HG03060 (cell line): ENCODE results near the gene NSFL1C.

Experiments
- ATAC-seq: cut with Tn5 transposase; IDR thresholded peaks from one replicate; pipeline ENCODE4 v1.9.1; 2021; ENCODE audit warnings: low read depth, moderate number of reproducible peaks; ENCODE audit not compliant: unreplicated experiment

NSFL1C gene

GRCh38 chr20:1486566-1486965, 19.9 kb upstream of the NSFL1C start:
- no peak for ATAC-seq

- ATAC-seq = no peak
Observed at GRCh38 chr20:1484438-1485116, 17.9 kb upstream of the NSFL1C start.

- ATAC-seq = no peak
Observed at GRCh38 chr20:1479831-1480595, 13.4 kb upstream of the NSFL1C start.

GRCh38 chr20:1478566-1478965, 11.9 kb upstream of the NSFL1C start:
- ATAC-seq = no peak

- ATAC-seq = no peak
Observed at GRCh38 chr20:1477896-1478490, 11.3 kb upstream of the NSFL1C start.

- no peak for ATAC-seq
Observed at GRCh38 chr20:1474817-1475603, 8.4 kb upstream of the NSFL1C start.

GRCh38 chr20:1474325-1474724, 7.7 kb upstream of the NSFL1C start:
- no peak for ATAC-seq

GRCh38 chr20:1473246-1474220, 6.9 kb upstream of the NSFL1C start:
- no peak for ATAC-seq

GRCh38 chr20:1472556-1473245, 6.1 kb upstream of the NSFL1C start:
- ATAC-seq = no peak

GRCh38 chr20:1471242-1471641, 4.6 kb upstream of the NSFL1C start:
- no peak for ATAC-seq

- no peak for ATAC-seq
Observed at GRCh38 chr20:1469925-1470571, 3.4 kb upstream of the NSFL1C start.

GRCh38 chr20:1469306-1469905, 2.8 kb upstream of the NSFL1C start:
- ATAC-seq = no peak

- ATAC-seq = no peak
Observed at GRCh38 chr20:1468117-1468624, 1.5 kb upstream of the NSFL1C start.

- ATAC-seq = no peak
Observed at GRCh38 chr20:1467355-1468116, 887 bp upstream of the NSFL1C start.

GRCh38 chr20:1467082-1467354, 369 bp upstream of the NSFL1C start:
- ATAC-seq = no peak

- no peak for ATAC-seq
Observed at GRCh38 chr20:1465470-1466210, 1.0 kb downstream of the NSFL1C start.

GRCh38 chr20:1463971-1464570, 2.6 kb downstream of the NSFL1C start:
- no peak for ATAC-seq
